SK-N-SH treated with all-trans-retinoic acid at 6 μM for 48 hours (cell line): ENCODE results near the gene HGS.
"Not testable (repeated sequence)": the region's sequence is repeated elsewhere in the genome, so short reads cannot be mapped to it uniquely, and the experiment has no call there.

Experiments used
- ATAC-seq: fragments of 200-7000 bp; cut with Tn5 transposase; 3 replicates; pipeline ENCODE4 v1.9.1; 2020; ENCODE audit warnings: mild to moderate bottlenecking, moderate library complexity
- ARNTL ChIP-seq: fragments of 450-650 bp; formaldehyde crosslinking; IDR thresholded peaks from 2 replicates; pipeline ENCODE4 v1.5.0; 2020; ENCODE audit warnings: low read depth, mild to moderate bottlenecking, moderate library complexity, borderline replicate concordance
- BACH2 ChIP-seq: fragments of 250-450 bp; sonication (Bioruptor Pico); IDR thresholded peaks from 2 replicates; pipeline ENCODE4 v1.9.0; 2021; ENCODE audit warnings: mild to moderate bottlenecking, borderline replicate concordance
- CREB5 ChIP-seq: fragments of 250-450 bp; sonication (Bioruptor Pico); IDR thresholded peaks from 2 replicates; pipeline ENCODE4 v1.5.1; 2020; ENCODE audit warnings: low read depth, mild to moderate bottlenecking, moderate library complexity
- CSDC2 ChIP-seq: fragments of 250-450 bp; sonication (Bioruptor Pico); IDR thresholded peaks from 2 replicates; pipeline ENCODE4 v1.5.0; 2020; ENCODE audit warnings: mild to moderate bottlenecking, moderate library complexity
- CSRNP3 ChIP-seq: fragments of 250-450 bp; sonication (Bioruptor Pico); IDR thresholded peaks from 2 replicates; pipeline ENCODE4 v1.5.1; 2021; ENCODE audit warnings: mild to moderate bottlenecking, moderate library complexity
- ESRRG ChIP-seq: fragments of 250-450 bp; sonication (Bioruptor Pico); IDR thresholded peaks from 2 replicates; pipeline ENCODE4 v1.6.1; 2021; ENCODE audit warnings: mild to moderate bottlenecking
- GLIS3 ChIP-seq: fragments of 250-450 bp; sonication (Bioruptor Pico); IDR thresholded peaks from 2 replicates; pipeline ENCODE4 v1.5.0; 2020; ENCODE audit warnings: mild to moderate bottlenecking, moderate library complexity
- ISL1 ChIP-seq: fragments of 250-450 bp; sonication (Bioruptor Pico); IDR thresholded peaks from 2 replicates; pipeline ENCODE4 v2.1.2; 2022; ENCODE audit warnings: mild to moderate bottlenecking, moderate library complexity
- OSR1 ChIP-seq: fragments of 250-450 bp; sonication (Bioruptor Pico); IDR thresholded peaks from 2 replicates; pipeline ENCODE4 v1.8.0; 2022; ENCODE audit warnings: moderate library complexity, mild to moderate bottlenecking, inconsistent platforms
- PATZ1 ChIP-seq: fragments of 250-450 bp; sonication (Bioruptor Pico); IDR thresholded peaks from 2 replicates; pipeline ENCODE4 v1.8.0; 2020; ENCODE audit warnings: mild to moderate bottlenecking, moderate library complexity, borderline replicate concordance
- POU6F1 ChIP-seq: fragments of 250-450 bp; sonication (Bioruptor Pico); IDR thresholded peaks from 2 replicates; pipeline ENCODE4 v1.8.0; 2021; ENCODE audit warnings: low read depth, mild to moderate bottlenecking, moderate library complexity, borderline replicate concordance
- PPARA ChIP-seq: fragments of 250-450 bp; sonication (Bioruptor Pico); IDR thresholded peaks from 2 replicates; pipeline ENCODE4 v1.5.0; 2020; ENCODE audit warnings: mild to moderate bottlenecking, borderline replicate concordance
- RARB ChIP-seq: fragments of 250-450 bp; sonication (Bioruptor Pico); IDR thresholded peaks from 2 replicates; pipeline ENCODE4 v1.8.0; 2021; ENCODE audit warnings: mild to moderate bottlenecking, moderate library complexity
- SNAI2 ChIP-seq: fragments of 250-450 bp; sonication (Bioruptor Pico); IDR thresholded peaks from 2 replicates; pipeline ENCODE4 v1.5.0; 2020; ENCODE audit warnings: mild to moderate bottlenecking, moderate library complexity
- TCF4 ChIP-seq: fragments of 250-450 bp; sonication (Bioruptor Pico); IDR thresholded peaks from 2 replicates; pipeline ENCODE4 v1.8.0; 2021; ENCODE audit warnings: mild to moderate bottlenecking, moderate library complexity, borderline replicate concordance
- TOX ChIP-seq: fragments of 250-450 bp; sonication (Bioruptor Pico); IDR thresholded peaks from 2 replicates; pipeline ENCODE4 v1.8.0; 2021; ENCODE audit warnings: mild to moderate bottlenecking, moderate library complexity, borderline replicate concordance
- TSHZ2 ChIP-seq: fragments of 250-450 bp; sonication (Bioruptor Pico); IDR thresholded peaks from 2 replicates; pipeline ENCODE4 v1.5.0; 2020; ENCODE audit warnings: mild to moderate bottlenecking, moderate library complexity
- ZC3H10 ChIP-seq: fragments of 250-450 bp; sonication (Bioruptor Pico); IDR thresholded peaks from 2 replicates; pipeline ENCODE4 v1.5.1; 2021; ENCODE audit warnings: mild to moderate bottlenecking, moderate library complexity
- ZFP3 ChIP-seq: fragments of 250-450 bp; sonication (Bioruptor Pico); IDR thresholded peaks from 2 replicates; pipeline ENCODE4 v1.5.0; 2020; ENCODE audit warnings: mild to moderate bottlenecking, moderate library complexity
- ZNF565 ChIP-seq: fragments of 450-650 bp; formaldehyde crosslinking; conservative IDR thresholded peaks from 2 replicates; pipeline ENCODE4 v1.5.0; 2020; ENCODE audit warnings: low read depth, mild to moderate bottlenecking, moderate library complexity
- ZNF70 ChIP-seq: fragments of 450-650 bp; formaldehyde crosslinking; IDR thresholded peaks from 2 replicates; pipeline ENCODE4 v1.5.0; 2020; ENCODE audit warnings: mild to moderate bottlenecking, moderate library complexity
- ZNF8 ChIP-seq: fragments of 450-650 bp; formaldehyde crosslinking; IDR thresholded peaks from 2 replicates; pipeline ENCODE4 v1.5.0; 2020; ENCODE audit warnings: mild to moderate bottlenecking, moderate library complexity

Gene HGS

GRCh38 chr17:81737947-81738800 lies 54.4 kb downstream of the HGS start:
- TF ChIP-seq ISL1 (CRISPR knock-in tag): no peak
- TF ChIP-seq CSRNP3: no peak
- TF ChIP-seq ZNF565 (CRISPR knock-in tag): no peak
- no peak for TF ChIP-seq TCF4
- no peak for TF ChIP-seq ARNTL (CRISPR knock-in tag)
- no peak for TF ChIP-seq POU6F1 (CRISPR knock-in tag)
- TF ChIP-seq CREB5: no peak
- TF ChIP-seq ZNF70 (CRISPR knock-in tag): no peak
- TF ChIP-seq SNAI2: no peak
- no peak for TF ChIP-seq BACH2
- no peak for TF ChIP-seq GLIS3 (CRISPR knock-in tag)
- TF ChIP-seq CSDC2: no peak
- TF ChIP-seq TOX (CRISPR knock-in tag): no peak
- no peak for TF ChIP-seq TSHZ2 (CRISPR knock-in tag)
- TF ChIP-seq ZNF8 (CRISPR knock-in tag): no peak
- ATAC-seq: no peak

GRCh38 chr17:81738801-81739393 lies 55.1 kb downstream of the HGS start:
- no peak for ATAC-seq
- TF ChIP-seq CSDC2: no peak
- no peak for TF ChIP-seq POU6F1 (CRISPR knock-in tag)
- TF ChIP-seq PATZ1: no peak
- no peak for TF ChIP-seq RARB (CRISPR knock-in tag)
- no peak for TF ChIP-seq ZNF8 (CRISPR knock-in tag)
- no peak for TF ChIP-seq CSRNP3
- TF ChIP-seq TSHZ2 (CRISPR knock-in tag): no peak
- TF ChIP-seq ZFP3 (CRISPR knock-in tag): no peak
- no peak for TF ChIP-seq TCF4
- no peak for TF ChIP-seq ZNF565 (CRISPR knock-in tag)
- TF ChIP-seq ESRRG (CRISPR knock-in tag): no peak
- TF ChIP-seq ZC3H10: no peak
- no peak for TF ChIP-seq PPARA (CRISPR knock-in tag)
- TF ChIP-seq OSR1 (CRISPR knock-in tag): no peak

GRCh38 chr17:81739593-81739992 lies 55.8 kb downstream of the HGS start:
- not testable (repeated sequence) for ATAC-seq
